Measurements from ENCODE around the gene OSBPL2. TPM values are rescaled to one million over a fixed set of nuclear protein-coding genes. Genes with fewer than 3 reads are reported as not detected.

OSBPL2 gene
- total RNA-seq, 4 donors from 2014 or later = 36.6 to 57.3 (median 46.7) TPM

DNA sequence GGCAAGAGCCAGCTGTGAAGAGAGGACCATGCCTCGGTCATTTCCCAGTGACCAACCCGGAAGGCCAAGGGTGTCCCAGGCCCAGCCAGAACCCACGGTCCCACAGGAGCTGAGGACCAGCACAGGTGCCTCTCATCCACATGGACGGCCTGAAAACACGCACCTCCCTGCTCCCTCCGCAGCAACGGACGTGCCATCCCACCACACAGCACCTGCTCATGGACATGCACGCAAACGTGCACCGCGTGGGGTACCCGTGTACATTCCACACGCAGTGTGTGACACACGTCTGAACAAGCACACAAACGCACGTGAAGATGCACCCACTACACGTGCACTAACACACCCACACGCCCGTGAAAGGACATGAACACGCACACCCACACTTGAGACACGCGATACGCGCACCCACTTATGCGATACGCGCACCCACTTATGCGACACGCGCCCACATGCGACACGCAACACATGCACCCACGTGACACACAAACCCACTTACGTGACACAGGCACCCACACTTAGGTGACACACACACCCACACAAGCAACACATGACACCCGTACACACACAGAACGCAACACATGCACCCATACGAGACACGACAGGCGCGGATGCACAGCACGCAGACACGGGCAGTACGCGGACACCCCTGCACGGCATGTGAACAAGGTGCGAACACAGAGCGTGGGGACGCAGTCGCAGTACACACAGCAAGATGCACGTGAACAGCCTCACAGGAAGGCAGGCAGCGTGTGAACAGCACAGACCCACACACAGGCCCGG lies 98.6 kb downstream of the OSBPL2 start:
- H3K27ac ChIP-seq = peak overlapping the region in 1 of 4 donors; percentile 27
- no peaks in the 10 kb centered on the region for H3K4me1 ChIP-seq
- TF ChIP-seq POLR2AphosphoS5 (IDR thresholded peaks at IDR 0.05) = no peak
- TF ChIP-seq EP300 (IDR thresholded peaks at IDR 0.05) = no peak
- no peak for TF ChIP-seq POLR2A (IDR thresholded peaks at IDR 0.05)
- TF ChIP-seq, protein P1, sequence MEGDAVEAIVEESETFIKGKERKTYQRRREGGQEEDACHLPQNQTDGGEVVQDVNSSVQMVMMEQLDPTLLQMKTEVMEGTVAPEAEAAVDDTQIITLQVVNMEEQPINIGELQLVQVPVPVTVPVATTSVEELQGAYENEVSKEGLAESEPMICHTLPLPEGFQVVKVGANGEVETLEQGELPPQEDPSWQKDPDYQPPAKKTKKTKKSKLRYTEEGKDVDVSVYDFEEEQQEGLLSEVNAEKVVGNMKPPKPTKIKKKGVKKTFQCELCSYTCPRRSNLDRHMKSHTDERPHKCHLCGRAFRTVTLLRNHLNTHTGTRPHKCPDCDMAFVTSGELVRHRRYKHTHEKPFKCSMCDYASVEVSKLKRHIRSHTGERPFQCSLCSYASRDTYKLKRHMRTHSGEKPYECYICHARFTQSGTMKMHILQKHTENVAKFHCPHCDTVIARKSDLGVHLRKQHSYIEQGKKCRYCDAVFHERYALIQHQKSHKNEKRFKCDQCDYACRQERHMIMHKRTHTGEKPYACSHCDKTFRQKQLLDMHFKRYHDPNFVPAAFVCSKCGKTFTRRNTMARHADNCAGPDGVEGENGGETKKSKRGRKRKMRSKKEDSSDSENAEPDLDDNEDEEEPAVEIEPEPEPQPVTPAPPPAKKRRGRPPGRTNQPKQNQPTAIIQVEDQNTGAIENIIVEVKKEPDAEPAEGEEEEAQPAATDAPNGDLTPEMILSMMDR (IDR thresholded peaks at IDR 0.05) = no peak
- ATAC-seq = no peak
- H3K4me3 ChIP-seq = no peak overlapping the region
- peaks cover 0 to 94% of the 10 kb centered on the region in 2 donors for H3K36me3 ChIP-seq
- no peaks in the 10 kb centered on the region for H3K9me3 ChIP-seq
- H3K27me3 ChIP-seq = no peaks in the 10 kb centered on the region
- WGBS, 2 donors (ENCODE audit: low coverage in 1 of 2) = 82 to 96% methylated on average over 14 to 19 of the region's 53 CpGs

DNA sequence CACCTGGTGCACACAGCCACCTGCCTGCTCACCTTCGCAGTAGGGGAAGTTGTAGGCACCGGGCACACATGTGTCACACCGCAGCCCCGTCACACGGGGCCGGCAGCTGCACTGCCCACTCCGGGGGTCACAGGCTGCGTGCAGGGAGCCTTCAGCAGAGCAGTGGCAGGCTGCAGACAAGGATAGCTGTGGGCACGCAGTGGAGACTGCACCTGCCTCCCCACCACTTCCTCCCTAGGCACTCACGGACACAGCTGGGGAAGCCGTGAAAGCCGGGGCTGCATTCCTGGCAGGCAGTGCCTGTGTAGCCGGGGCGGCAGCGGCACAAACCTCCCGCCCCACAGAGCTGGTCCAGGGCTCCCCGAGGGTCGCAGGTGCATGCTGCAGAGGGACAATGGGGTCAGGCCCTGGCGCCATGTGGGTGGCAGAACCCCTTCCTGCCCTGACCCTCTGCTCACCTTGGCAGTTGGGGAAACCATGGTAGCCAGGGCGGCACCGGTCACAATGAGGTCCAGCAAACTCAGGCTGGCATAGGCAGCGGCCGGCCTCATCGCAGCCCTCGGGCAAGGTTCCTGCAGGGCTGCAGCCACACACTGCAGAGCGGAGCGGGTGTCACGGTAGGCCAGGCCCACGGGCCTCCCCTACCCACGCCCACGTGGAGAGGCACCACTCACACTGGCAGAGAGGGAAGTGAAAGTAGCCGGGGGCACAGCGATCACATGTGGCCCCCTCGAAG lies 99.4 kb downstream of the OSBPL2 start:
- no peak overlapping the region for H3K4me3 ChIP-seq
- ATAC-seq = no peak
- H3K27ac ChIP-seq = peak overlapping the region in 1 of 4 donors; percentile 19
- TF ChIP-seq, protein P1 (IDR thresholded peaks at IDR 0.05) = no peak
- TF ChIP-seq EP300 (IDR thresholded peaks at IDR 0.05) (no peak), POLR2AphosphoS5 (IDR thresholded peaks at IDR 0.05) (no peak), POLR2A (IDR thresholded peaks at IDR 0.05) (no peak)
- no peaks in the 10 kb centered on the region for H3K9me3 ChIP-seq
- 100% methylated on average over 1 of the region's 34 CpGs; no CpG with 5 or more reads in 1 of the 2 donors for WGBS, 2 donors (ENCODE audit: low coverage in 1 of 2)
- no peaks in the 10 kb centered on the region for H3K4me1 ChIP-seq
- no peaks in the 10 kb centered on the region for H3K27me3 ChIP-seq
- peaks cover 0 to 92% of the 10 kb centered on the region in 2 donors for H3K36me3 ChIP-seq

DNA sequence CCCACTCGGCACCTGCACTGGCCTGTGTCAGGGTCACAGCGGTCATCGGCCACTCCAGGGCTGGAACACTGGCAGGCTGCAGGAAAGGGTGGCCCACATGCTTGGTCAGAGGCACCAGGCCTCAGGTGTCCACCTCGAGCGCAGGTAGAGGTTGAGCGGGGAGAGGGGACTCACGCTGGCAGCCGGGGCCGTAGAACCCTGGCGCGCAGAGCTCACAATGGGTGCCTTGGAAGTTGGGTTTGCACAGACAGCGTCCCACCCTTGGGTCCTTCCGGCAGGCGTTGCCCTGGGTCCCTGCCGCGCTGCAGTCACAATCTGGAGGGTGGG lies 99.9 kb downstream of the OSBPL2 start:
- 80% methylated on average over 1 of the region's 16 CpGs; no CpG with 5 or more reads in 1 of the 2 donors for WGBS, 2 donors (ENCODE audit: low coverage in 1 of 2)
- H3K9me3 ChIP-seq = no peaks in the 10 kb centered on the region
- no peaks in the 10 kb centered on the region for H3K27me3 ChIP-seq
- H3K4me1 ChIP-seq = no peaks in the 10 kb centered on the region
- TF ChIP-seq, protein P1 (IDR thresholded peaks at IDR 0.05) = no peak
- no peak for TF ChIP-seq EP300 (IDR thresholded peaks at IDR 0.05)
- no peak for TF ChIP-seq POLR2A (IDR thresholded peaks at IDR 0.05)
- TF ChIP-seq POLR2AphosphoS5 (IDR thresholded peaks at IDR 0.05) = no peak
- peak overlapping the region in 1 of 4 donors; percentile 19 for H3K27ac ChIP-seq
- no peak for ATAC-seq
- H3K36me3 ChIP-seq = peaks cover 0 to 92% of the 10 kb centered on the region in 2 donors
- no peak overlapping the region for H3K4me3 ChIP-seq

DNA sequence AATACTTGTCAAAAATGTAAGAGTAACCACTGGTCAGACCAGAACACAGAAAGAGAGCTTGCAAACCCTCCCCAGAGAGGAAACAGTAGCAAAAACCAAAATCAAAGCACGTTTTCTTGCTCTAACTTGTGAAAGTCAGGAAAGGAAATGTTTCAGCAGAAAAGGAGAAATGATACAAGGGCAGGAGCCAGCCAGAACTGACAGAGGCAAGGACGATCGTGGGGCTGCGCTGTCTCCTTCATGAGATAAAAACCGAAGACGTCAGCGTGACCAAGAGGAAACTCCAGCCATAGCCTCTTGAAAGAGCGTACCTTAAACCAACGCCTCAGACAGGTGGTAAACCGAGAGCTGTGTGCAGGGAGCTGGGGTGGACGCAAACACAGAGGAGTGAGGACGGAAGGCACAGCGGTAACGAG lies 101.3 kb downstream of the OSBPL2 start:
- Histone ChIP-seq H3K4me3 (no peak overlapping the region), H3K36me3 (peaks cover 0 to 91% of the 10 kb centered on the region in 2 donors), H3K4me1 (no peaks in the 10 kb centered on the region), H3K9me3 (no peaks in the 10 kb centered on the region), H3K27me3 (no peaks in the 10 kb centered on the region), H3K27ac (peak overlapping the region in 1 of 4 donors; percentile 35)
- TF ChIP-seq POLR2A (IDR thresholded peaks at IDR 0.05) (no peak), EP300 (IDR thresholded peaks at IDR 0.05) (no peak), POLR2AphosphoS5 (IDR thresholded peaks at IDR 0.05) (no peak)
- TF ChIP-seq, protein P1 (IDR thresholded peaks at IDR 0.05) = no peak
- WGBS, 2 donors (ENCODE audit: low coverage in 1 of 2) = 55 to 77% methylated on average over 2 to 11 of the region's 14 CpGs
- ATAC-seq = no peak
